ENCODE measurements around the gene DUSP18.
A peak's percentile ranks its signal among the peaks of the same experiment; 100 is the strongest.
"Not testable (repeated sequence)": the region's sequence is repeated elsewhere in the genome, so short reads cannot be mapped to it uniquely, and the experiment has no call there.

Gene DUSP18

DNA sequence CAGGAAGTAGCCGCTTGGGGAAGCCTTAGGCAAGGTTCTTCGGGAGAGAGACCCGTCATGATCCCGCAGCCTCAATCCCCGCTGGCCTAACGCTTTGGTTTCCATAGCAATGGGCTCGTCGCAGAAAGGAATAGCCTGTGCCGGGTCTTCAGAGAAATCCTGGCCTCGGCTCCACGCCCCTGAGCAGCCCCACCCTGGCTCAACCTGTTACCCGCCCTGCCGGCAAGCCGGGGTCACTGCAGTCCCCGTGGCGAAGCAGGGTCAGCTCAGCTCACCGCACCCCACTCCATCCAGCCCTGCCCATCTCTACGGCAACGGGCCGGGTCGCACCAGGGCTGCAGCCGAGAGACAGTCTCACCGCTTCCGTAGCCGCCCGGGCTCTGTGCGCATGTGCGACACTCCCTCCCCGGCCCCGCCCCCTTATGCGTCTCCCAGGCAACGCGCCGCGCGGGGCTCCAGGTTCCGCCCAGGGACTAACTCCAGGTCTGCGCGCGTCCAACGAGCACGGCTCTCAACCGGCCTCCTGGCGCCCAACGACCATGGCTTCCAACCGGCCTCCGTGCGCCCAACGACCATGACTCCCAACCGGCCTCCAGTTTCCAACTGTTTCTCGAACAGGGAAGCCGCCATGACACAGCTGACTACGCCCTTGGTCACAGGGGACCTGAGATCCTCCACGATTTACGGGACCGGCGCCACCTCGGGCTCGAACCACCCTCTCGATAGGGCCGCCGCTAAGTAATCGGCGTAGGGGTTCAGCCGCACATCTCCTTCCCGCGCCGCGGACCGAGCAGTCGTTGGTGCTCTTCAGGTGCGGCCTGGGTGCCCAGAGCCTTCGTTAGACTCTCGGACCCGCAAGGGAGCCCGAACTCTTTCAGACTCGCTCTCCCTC lies at the start of gene DUSP18:
Gene DUSP18 (minus strand): TSS at position 382 of the 892 bp plus-strand sequence. CDS start 3,872 bp downstream, outside the sequence.
- FAIRE-seq = peak; percentile 88

DNA sequence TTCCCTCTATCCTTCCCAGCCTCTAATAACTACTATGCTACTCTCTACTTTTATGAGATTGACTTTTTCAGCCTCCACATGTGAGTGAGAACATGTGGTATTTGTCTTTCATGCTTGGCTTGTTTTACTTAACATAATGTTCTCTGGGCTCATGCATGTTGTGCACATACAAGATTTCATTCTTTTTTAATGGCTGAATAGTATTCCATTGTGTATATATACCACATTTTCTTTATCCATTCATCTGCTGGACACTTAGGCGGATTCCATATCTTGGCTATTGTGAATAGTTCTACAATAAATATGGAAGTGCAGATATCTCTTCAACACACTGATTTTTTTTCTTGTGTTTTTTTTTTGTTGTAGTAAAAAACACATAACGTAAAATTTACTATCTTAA lies 46.4 kb upstream of the DUSP18 start:
- FAIRE-seq = no peak

DNA sequence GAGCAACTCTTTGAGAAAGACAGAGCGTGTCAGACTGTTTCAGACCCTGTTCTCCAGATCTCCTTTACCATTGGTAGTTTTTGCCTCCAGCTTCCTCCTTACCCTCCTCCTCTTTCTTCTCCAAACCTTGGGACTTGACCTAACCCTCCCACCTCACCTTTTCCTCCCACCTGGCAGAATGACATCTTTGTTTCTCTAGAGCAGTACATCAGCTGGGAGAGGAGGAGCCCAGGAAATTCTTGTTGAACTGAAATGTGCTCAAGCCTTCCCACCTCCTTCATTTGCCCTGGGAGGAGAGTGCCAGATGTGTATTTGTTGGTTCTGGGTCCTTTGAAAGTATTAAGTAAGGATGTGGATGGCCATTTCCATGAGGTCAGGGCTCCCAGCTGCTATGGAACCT lies 44.4 kb upstream of the DUSP18 start:
- no peak for FAIRE-seq

DNA sequence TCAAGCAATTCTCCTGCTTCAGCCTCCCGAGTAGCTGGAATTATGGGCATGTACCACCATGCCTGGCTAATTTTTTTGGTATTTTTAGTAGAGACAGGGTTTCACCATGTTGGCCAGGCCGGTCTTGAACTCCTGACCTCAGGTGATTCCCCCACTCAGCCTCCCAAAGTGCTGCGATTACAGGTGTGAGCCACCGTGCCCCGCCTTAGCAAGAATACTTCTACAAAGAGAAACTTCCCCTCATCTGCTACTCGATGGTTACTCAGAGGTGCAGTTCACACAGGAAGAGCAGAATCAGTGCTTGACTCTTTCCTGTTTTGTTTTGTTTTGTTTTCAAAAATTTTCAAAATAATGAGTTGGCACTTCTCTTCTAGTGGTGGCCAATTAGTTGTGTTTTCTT lies 42.3 kb upstream of the DUSP18 start:
- not testable (repeated sequence) for FAIRE-seq

DNA sequence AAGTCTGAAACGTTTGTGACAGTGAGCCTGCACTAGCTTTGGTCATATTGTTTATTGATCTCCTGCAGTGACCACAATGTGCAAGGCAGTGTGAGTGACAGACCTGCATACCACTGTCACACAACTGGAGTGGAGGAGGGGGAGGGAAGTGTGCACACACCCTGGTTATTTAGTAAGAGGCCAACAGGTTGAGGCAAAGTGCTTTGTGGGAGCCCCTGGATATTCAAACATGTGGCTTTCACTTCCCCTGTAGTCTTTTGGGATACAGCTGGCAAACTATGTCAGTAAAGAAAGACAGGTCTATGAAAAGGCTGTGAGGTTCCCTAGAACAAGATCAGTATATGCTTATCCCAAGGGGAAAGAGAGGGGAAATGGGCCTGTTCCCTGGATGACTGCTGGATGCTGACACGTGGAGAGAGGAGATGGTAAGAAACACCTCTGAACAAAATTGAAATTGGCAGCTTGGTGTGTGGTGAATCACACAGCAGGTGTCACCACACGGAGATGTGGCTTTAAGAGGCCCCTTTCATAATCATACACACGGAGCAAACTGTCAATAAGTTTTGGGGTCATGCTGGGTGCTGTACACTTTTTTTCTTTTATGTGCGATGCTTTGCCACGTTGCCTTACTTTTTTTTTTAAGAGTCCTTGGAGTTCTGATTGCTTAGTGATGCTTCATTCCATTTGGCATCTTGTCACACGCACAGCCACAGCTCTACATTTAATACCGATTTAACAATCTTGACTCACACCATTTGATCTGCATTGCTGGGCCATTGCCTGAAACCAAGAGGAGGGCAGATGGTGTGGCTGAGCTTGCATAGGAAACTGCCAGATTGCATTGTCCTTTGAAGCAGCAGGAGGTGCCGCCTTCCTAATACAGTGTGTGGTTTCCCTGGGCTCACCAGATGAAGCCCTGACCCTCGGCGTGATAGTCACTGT lies 38.3 kb upstream of the DUSP18 start:
- FAIRE-seq = no peak

DNA sequence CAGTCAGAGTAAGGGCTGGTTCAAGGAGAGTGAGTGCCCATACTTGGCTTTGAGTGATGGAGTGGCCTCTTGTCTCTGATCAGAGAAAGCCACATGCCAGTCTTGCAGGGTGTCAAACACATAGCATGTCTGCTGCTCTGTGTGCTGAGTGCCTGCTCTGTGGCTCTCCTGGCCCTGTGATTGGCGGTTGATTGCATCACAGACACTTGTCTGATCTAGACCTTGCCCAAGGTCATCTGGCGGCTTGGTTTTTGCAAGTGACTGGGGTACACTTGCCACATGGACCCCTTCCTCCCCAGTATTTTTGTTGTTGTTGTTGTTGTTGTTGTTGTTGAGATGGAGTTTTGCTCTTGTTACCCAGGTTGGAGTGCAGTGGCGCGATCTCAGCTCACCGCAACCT lies 37.3 kb upstream of the DUSP18 start:
- no peak for FAIRE-seq

DNA sequence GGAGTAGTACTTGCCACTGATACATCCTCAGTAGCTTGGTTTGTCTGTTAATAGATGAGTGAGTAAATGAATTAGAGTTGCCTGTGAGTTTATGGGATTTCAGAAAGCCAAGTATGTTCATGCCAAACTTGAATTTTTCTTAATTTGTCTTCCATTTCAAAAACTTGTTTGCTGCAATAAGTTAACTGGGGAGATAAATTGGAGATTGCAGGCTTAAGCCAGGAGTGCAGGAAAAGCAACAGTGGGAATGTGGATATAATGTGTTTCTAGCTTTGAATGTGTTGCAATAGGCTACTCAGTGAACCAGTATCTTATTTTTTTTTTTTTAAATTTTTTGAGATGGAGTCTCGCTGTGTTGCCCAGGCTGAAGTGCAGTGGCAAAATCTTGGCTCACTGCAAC lies 35.2 kb upstream of the DUSP18 start:
- no peak for FAIRE-seq

DNA sequence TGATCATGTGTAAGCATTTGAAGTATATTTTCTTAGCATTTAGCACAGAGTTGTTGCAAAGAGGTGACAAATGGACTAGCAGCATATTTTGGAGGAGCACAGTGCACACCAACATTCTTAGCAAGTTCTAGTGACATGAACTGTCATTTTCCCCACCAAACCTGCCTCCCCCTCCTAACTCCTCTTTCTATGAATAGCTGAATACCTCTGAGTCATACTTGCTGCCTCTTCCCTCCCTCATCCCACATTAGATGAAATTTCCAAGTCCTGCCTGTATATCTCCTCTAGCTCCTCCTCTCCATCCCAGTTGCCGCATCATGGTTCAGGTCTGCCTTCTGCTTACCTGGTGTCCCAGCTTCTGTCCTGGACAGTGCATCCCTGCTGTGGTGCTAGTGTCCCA lies 34.2 kb upstream of the DUSP18 start:
- no peak for FAIRE-seq

DNA sequence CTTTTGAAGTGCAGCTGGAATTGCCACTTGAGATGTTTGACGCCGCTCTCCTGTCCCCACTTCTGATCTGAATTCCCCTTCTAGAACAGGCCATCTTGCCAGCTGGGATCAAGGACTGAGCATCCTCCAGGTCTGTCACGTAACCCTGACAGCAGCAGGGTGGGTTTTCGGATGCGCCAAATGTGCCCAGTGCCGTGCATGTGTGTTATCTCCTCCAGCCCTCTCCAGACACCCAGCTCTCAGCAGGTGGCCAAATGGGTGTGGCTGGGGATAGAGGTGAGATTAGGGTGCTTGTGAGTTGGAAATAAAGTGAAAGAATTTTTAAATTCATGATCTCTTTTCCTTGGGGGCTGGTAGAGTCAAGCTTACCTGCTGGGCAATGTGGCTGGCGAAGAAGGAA lies 30.3 kb upstream of the DUSP18 start:
- FAIRE-seq = no peak

DNA sequence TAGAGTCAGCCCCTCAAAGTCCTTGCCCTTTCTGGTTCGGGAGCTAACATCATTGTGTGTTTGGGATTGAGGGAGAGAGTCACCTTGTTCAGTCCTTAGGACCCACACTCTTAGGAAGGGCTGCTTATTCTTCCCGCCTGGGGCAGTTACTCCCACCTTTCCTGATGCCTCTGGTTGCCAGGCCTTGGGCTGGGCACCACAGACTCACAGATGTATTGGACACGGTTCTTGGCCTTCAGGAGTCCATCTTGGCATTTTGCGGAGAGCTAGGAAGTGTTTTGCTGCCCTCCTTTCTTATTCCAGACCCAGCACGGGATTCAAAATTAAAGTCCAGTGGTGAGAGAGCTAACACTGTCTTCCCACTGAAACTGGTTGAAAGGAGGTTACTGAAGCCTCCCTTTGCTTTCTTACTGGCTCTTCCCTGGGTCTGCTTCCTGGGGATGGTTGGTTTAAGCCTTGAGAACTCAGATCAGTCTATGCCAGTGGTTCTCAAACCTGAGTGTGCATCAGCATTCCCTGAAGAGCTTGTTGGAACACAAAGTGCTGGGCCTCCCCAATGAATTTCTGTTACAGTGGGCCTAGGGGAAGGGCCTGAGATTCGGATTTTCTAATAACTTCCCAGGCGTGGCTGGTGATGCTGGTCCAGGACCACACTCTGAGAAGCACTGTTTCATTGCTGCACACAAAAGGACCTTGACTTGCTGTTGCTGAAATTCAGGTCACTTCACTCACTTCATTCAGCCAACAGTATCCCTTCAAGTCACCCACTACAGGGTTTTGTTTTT lies 28.4 kb upstream of the DUSP18 start:
- no peak for FAIRE-seq

DNA sequence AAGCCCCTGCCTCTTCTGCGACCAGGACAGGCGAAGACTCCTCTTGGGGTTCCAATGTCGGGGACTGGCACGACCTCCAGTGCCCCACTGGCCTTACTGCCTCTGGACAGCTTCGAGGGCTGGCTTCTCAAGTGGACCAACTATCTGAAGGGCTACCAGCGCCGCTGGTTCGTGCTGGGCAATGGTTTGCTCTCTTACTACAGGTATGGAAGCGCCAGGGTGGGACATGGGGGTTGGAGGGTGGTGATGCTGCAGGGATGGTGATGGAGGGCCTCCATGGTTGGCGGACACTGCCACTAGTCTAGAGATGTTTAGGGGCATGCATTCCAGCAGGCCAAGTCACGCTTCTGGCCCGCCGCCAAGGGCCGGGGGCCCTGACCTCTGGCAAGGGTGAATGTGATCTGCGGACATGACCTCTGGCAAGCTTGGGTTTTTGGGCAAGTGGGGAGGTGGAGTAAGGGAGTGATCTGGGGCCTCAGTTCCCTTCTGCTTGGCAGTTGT lies 27.7 kb upstream of the DUSP18 start:
- FAIRE-seq = no peak

DNA sequence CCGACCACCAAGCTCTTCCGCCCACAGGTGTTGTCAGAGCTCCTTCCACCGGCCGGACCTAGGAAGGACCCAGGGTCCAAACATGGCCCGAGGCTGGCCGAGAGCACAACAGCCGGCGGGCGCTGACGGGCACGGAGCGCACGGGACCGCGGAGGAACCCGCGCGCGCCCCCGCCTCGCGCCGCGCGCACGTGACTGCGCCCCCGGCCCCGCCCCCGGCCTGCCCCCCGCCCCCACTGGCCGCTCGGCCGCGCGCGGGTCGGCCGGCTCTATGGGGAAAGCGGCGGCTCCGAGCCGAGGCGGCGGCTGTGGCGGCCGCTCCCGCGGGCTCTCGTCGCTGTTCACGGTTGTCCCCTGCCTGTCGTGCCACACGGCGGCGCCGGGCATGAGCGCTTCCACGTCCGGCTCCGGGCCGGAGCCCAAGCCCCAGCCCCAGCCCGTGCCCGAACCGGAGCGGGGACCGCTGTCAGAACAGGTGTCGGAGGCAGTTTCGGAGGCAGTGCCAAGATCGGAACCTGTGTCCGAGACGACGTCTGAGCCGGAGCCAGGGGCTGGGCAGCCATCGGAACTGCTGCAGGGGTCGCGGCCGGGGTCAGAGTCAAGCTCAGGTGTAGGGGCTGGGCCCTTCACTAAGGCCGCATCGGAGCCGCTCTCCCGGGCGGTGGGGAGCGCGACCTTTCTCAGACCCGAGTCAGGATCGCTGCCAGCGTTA lies 27.1 kb upstream of the DUSP18 start, which contains the start of gene OSBP2:
Gene OSBP2 (plus strand): TSS at position 235 of the 711 bp plus-strand sequence. CDS start 36 bp downstream, at position 271.
- no peak for FAIRE-seq

DNA sequence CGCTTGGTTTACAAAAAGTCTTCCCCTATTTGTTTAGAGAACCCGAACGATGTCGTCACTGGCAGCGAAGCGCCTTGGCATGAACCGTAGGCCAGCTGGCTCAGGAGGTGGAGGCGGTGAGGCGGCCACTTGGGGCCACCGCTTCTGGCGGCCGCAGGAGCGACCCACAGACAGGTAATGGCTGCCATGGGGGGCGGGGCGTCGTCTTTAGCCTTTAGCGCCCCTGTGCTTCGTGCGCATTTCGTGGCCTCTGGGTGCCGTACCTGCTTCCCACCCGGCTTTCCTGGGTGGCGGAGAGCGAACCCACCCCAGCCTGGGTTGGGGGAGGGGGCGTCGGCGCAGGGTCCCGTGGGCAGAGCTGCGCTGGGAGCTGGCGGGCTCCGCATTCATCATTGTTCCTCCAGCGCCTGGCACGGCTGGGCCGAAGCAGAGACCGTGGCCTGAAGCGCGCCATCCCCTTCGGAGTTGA lies 26.5 kb upstream of the DUSP18 start:
- no peak for FAIRE-seq

DNA sequence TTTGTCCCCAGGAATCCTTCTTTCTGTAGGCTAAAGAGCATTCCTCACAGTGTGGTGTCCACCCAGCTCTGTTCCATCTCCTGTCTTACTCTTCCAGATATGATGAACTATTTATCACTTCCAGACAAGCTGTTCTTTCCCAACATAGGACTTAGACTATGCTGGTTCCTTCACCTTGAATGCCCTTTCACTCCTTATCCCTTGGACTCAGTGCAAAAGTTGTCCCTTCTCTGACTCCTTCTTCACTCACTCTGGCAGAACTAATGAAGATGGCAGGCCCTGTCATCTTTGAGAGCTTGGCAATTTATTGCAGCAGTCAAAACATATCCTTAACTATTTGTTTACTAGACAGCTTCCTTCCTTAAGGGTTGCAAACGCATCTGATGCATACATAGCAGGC lies 23.5 kb upstream of the DUSP18 start:
- FAIRE-seq = no peak

DNA sequence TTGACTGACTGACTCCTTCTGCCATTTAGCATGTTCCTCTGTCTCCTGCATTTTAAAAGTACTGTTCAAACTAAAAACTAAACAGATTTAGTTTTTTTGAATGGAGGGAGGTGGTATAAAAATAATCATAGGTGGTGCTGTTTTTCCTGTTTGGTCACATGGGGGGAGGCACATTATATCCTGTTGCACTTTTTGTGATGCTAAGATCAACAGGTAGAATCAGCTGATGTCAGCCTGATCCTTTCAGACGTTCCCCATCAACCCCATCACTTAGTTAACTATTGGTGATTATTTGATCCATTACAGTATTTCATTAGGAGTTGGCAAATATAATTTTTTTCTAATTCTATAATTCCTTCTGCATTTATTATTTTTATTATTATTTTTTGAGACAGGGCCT lies 21.9 kb upstream of the DUSP18 start:
- FAIRE-seq = no peak

DNA sequence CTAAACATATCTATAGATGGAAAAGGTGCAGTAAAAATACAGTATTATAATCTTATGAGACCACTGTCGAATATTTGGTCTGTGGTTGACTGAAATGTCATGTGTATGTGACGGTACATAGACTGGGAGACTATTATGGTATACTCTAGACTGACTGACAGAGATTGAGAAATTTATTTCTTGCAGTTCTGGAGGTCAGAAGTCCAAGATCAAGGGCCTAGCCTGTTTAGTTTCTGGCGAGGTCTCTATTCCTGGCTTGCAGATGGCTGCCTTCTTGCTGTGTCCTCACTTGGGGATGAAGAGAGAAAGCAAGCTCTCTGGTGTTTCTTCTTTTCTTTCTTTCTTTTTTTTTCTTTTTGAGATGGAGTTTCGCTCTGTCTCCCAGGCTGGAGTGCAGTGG lies 19.7 kb upstream of the DUSP18 start:
- no peak for FAIRE-seq

DNA sequence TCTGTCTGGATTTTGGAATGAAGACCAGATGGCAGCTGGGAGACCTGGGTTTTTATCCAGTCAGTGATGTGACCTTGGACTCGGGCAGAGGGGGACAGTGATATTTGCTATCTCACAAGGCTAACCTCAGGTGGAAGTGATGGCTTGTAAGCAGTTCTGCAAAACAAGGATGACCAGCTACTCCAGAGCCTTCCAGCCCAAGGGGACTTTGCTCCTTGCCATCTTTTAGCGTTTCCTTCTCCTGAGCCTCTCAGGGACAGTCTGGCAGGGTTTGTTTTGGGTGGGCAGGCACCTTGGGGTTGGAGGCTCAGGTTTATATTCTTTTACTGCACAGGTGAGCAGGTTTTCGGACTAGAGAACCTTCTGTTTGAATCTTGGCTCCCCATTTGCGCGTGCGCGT lies 17.5 kb upstream of the DUSP18 start:
- FAIRE-seq = no peak

DNA sequence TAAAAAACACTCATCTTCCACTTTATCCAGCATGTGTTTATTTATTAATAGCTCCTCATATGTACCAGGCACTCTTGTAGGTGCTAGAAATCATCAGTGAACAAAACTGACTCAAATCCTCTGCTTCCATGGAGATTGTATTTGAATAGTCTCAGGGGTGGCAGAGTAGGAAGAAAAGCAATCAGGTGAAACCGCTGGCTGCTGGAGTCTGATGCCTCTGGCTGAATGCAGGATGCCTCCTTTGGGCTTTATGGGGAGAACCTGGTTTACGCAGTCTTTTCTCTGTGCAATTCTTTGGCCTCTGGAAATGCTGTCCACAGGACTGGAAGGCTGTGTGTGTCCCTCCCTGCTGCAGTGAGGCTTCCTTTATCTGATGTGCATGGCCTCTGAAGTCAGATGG lies 14.2 kb upstream of the DUSP18 start:
- FAIRE-seq = no peak

DNA sequence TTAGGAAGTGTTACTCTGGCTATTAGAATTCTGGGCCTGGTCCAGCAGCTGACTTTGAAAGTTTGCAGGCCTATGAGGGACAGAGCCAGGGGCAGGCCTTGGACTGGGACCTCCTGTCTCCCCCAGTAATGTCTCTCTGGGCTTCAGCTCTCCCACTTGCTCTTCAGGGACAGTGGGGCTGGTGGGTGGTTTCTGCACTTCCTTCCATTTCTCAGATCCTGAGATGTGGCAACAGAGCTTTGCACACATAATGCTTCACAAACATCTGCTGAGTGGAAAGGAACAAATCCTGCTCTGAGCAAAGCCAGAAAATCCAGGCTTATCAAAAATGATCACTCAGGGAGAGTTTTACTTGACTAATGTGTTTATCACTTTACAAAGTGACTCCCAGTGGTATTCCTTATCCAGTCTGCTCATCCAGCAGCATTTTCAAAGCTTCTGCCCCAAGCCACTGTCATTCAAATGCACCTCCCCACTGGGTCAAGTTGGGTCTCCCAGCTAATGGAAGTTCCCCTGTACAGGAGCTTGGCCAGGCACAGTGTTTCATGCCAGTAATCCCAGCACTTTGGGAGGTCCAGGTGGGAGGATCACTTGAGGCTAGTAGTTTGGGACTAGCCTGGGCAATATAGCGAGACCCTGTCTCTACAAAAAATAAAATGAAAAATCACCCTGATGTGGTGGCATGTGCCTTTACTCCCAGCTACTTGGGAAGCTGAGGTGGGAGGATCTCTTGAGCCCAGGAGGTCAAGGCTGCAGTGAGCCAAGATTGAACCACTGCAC lies 13.5 kb upstream of the DUSP18 start:
- FAIRE-seq = no peak

DNA sequence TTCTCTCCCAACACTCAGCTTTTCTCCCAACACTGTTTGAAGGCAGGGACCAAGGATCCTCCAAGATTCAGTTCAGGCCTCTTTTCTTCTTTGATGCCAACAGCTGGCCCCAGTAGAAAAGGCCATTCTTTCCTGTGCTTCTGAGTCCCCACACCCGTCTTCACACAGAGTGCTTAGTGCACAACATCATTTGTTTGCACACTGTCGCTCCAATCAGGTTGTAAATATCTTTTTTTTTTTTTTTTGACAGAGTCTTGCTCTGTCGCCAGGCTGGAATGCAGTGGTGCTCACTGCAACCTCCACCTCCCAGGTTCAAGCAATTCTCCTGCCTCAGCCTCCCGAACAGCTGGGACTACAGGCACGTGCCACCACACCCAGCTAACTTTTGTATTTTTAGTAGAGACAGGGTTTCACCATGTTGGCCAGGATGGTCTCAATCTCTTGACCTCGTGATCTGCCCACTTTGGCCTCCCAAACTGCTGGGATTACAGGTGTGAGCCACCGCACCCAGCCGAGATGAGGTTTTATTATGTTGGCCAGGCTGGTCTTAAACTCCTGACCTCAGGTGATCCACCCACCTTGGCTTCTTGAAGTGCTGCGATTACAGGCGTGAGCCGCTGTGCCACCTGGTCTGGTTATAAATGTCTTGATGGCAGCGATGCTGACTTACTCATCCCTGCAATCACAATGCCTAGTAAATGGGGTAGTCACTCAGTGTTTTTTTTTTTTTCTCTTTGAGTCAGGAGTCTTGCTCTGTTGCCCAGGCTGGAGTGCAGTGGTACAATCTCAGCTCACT lies 12.4 kb upstream of the DUSP18 start:
- FAIRE-seq = not testable (repeated sequence)
